GM12878 (cell line): Measurements from ENCODE around the gene ABRACL. TPM values are rescaled to one million over a fixed set of nuclear protein-coding genes. Genes with fewer than 3 reads are reported as not detected.

ENCODE experiments used
- ATAC-seq: fragments of 200-7000 bp; cut with Tn5 transposase; 3 replicates; pipeline ENCODE4 v1.9.1; 2020; ENCODE audit warnings: mild to moderate bottlenecking, moderate library complexity
- BruUV-seq: library from RNA; stranded (reverse); fragments of 400-500 nt; replicated peaks from 2 replicates; lab custom pipeline; 2021; lab: Mats Ljungman, UMichigan
- CTCF ChIA-PET: fragments of 300-600 bp; sonication (Branson Sonifier 250); formaldehyde crosslinking; extraction: SDS; loops from one replicate; lab custom pipeline; 2021; ENCODE audit warnings: inconsistent platforms; lab: Yijun Ruan, JAX
- POLR2A ChIA-PET: fragments of 350-600 bp; formaldehyde crosslinking; extraction: SDS; loops from one replicate; lab custom pipeline; 2021; ENCODE audit warnings: inconsistent platforms; lab: Charles Lee
- RAD21 ChIA-PET: fragments of 300-600 bp; sonication (Branson Sonifier 250); formaldehyde crosslinking; loops from one replicate; lab custom pipeline; 2023; ENCODE audit warnings: antibody characterized with exemption; ENCODE audit not compliant: unreplicated experiment; lab: Charles Lee
- SMC1A ChIA-PET: fragments of 300-600 bp; sonication (Branson Sonifier 250); formaldehyde crosslinking; loops from one replicate; lab custom pipeline; 2023; ENCODE audit not compliant: unreplicated experiment, uncharacterized antibody; lab: Charles Lee
- DNase-seq: peaks from one replicate; pipeline ENCODE4 v3.0.0-alpha.2; 2011; ENCODE audit warnings: low read depth, low spot score
- FAIRE-seq: peaks from 3 replicates; lab custom pipeline; 2011; peaks lifted over from hg19 to GRCh38; lab: Jason Lieb, UNC
- H2AFZ ChIP-seq: 2 replicates; pipeline ENCODE4 v1.6.0; 2011; ENCODE audit warnings: low read depth, low read length, control low read depth; ENCODE audit not compliant: control insufficient read depth
- H3K27ac ChIP-seq: 2 replicates; pipeline ENCODE4 v1.5.1; 2011; ENCODE audit warnings: control low read depth; ENCODE audit not compliant: control insufficient read depth, insufficient read depth
- H3K27me3 ChIP-seq, 2 experiments: replicated peaks in 1 of 2; 2 replicates each; pipeline versions ENCODE4 v1.6.0 to v1.6.1; 2011; ENCODE audit warnings: low read length in 1 of 2; ENCODE audit not compliant: control insufficient read depth in 2 of 2, insufficient read depth in 2 of 2
- H3K36me3 ChIP-seq, 2 experiments: 2 replicates each; pipeline ENCODE4 v1.5.1; 2011; ENCODE audit warnings: low read length in 1 of 2; ENCODE audit not compliant: control insufficient read depth in 2 of 2, insufficient read depth in 2 of 2
- H3K4me1 ChIP-seq: 2 replicates; pipeline ENCODE4 v1.6.1; 2011; ENCODE audit warnings: mild to moderate bottlenecking, low read length, moderate library complexity, mixed read lengths; ENCODE audit not compliant: control insufficient read depth, insufficient read depth
- H3K4me2 ChIP-seq: 2 replicates; pipeline ENCODE4 v1.6.0; 2011; ENCODE audit warnings: control low read depth; ENCODE audit not compliant: control insufficient read depth, insufficient read depth
- H3K4me3 ChIP-seq: fragments of 200-600 bp; sonication (generic); 2 replicates; pipeline ENCODE4 v1.5.1; 2016
- H3K79me2 ChIP-seq: 2 replicates; pipeline ENCODE4 v1.6.0; 2011; ENCODE audit warnings: low read length; ENCODE audit not compliant: control insufficient read depth, insufficient read depth
- H3K9ac ChIP-seq: 2 replicates; pipeline ENCODE4 v1.8.0; 2011; ENCODE audit warnings: low read length, control low read depth, mixed read lengths; ENCODE audit not compliant: control insufficient read depth, insufficient read depth
- H3K9me3 ChIP-seq: replicated peaks from 3 replicates; pipeline ENCODE4 v1.5.1; 2011; ENCODE audit warnings: mild to moderate bottlenecking, low read length; ENCODE audit not compliant: control insufficient read depth, insufficient read depth
- H4K20me1 ChIP-seq: 2 replicates; pipeline ENCODE4 v1.6.0; 2011; ENCODE audit not compliant: control insufficient read depth, insufficient read depth
- ATF7 ChIP-seq: fragments of 450-650 bp; IDR thresholded peaks from 2 replicates; pipeline ENCODE4 v1.6.1; 2016; ENCODE audit warnings: low read depth, mild to moderate bottlenecking
- BHLHE40 ChIP-seq, 2 experiments: fragments of 450-650 bp in 1 of 2; IDR thresholded peaks; 2 replicates each; pipeline ENCODE4 v1.6.1; 2011 to 2017; ENCODE audit warnings: low read depth in 2 of 2, borderline replicate concordance in 1 of 2, improper control_type of control experiment in 1 of 2, low read length in 1 of 2, mild to moderate bottlenecking in 1 of 2
- CEBPB ChIP-seq, 2 experiments: fragments of 150-350 bp in 1 of 2; IDR thresholded peaks; 2 replicates each; pipeline ENCODE4 v1.6.1; 2012 to 2014; ENCODE audit warnings: low read depth in 2 of 2, low read length in 2 of 2, borderline replicate concordance in 1 of 2, inconsistent platforms in 1 of 2
- CHD1 ChIP-seq: IDR thresholded peaks from 2 replicates; pipeline ENCODE4 v1.6.1; 2012; ENCODE audit warnings: low read depth, low read length, improper control_type of control experiment
- MYC ChIP-seq: IDR thresholded peaks from 2 replicates; pipeline ENCODE4 v1.6.1; 2011; ENCODE audit warnings: mild to moderate bottlenecking, low read length, moderate library complexity, inconsistent platforms; ENCODE audit not compliant: insufficient read depth, insufficient replicate concordance, insufficient read length, severe bottlenecking
- SPI1 ChIP-seq: IDR thresholded peaks from 2 replicates; pipeline ENCODE4 v1.6.1; 2011; ENCODE audit warnings: low read depth, mild to moderate bottlenecking, low read length, moderate library complexity, borderline replicate concordance; ENCODE audit not compliant: insufficient read depth
- STAT1 ChIP-seq: fragments of 450-650 bp; conservative IDR thresholded peaks from 2 replicates; pipeline ENCODE4 v1.6.1; 2014; ENCODE audit warnings: antibody characterized with exemption, mild to moderate bottlenecking
- WGBS: methylation state at CpG from one replicate; pipeline ENCODE4 v1.1.6; 2016; ENCODE audit warnings: low lambda C conversion rate; ENCODE audit not compliant: insufficient replicate concordance, insufficient coverage; ENCODE audit errors: missing lambda C conversion rate; 5-methylcytosine and 5-hydroxymethylcytosine counted together
- in situ Hi-C: fragments of 300-500 bp; cut with MboI; formaldehyde crosslinking; loops from 9 replicates; pipeline ENCODE4 v1.14.3; 2018; ENCODE audit warnings: mixed read lengths
- intact Hi-C: fragments of 100-400 bp; cut with micrococcal nuclease; formaldehyde crosslinking; loops from one replicate; pipeline ENCODE4 v1.14.2; 2022; ENCODE audit not compliant: unreplicated experiment
- polyA plus RNA-seq, 11 experiments: library from polyadenylated mRNA; depleted of rRNA in 4 of 11; unstranded in 6 of 11; stranded (reverse) in 5 of 11; fragments of >200 nt; fragmentation: Nextera tagmentation in 4 of 11; fragmentation: Illumina TruSeq in 1 of 11; extraction: Ambion mirVana in 4 of 11; extraction: Trizol in 1 of 11; gene quantifications; 1 replicate in 1 of 11; 2 replicates in 10 of 11; pipeline versions ENCODE4 v1.2.1 to v1.2.3, GENCODE V29; 2011 to 2016; ENCODE audit warnings: inconsistent platforms in 2 of 11, missing spikeins in 2 of 11, low read depth in 1 of 11
- total RNA-seq, 4 experiments: library from RNA; depleted of rRNA in 3 of 4; stranded (reverse); fragments of >200 nt in 3 of 4; fragmentation: Illumina TruSeq in 1 of 4; extraction: Trizol in 1 of 4; gene quantifications; 2 replicates each; pipeline versions ENCODE4 v1.2.1 to v1.2.3, GENCODE V29; 2013 to 2021

Gene ABRACL
- total and polyA plus RNA-seq, 10 of the 15 experiments (the other 5 are each of a cell fraction or from before 2014, with no cell fraction given), result 111 to 647 (median 192) TPM

DNA sequence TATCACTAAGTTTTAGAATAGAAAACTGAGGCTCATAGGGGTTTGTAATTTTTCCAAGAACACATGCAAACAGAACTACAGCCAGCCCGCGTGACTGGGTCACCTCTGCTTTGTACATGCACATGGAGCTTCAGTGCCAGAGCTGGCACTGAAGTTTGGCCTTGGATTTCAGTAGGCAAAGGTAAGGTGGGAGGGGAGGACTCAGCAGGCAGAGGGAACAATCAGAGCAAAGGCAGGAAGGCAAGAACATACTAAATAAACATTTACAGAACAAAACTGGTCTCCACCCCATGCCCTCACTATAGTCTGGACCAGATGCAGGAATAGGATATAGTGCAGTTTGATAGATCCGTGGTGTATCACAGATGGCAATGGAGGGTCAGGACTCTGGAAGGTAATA lies 13.6 kb upstream of the ABRACL start (continued):
- TF ChIP-seq CEBPB (IDR thresholded peaks at IDR 0.05; ENCODE audit: borderline replicate concordance in 1 of 2, low read depth in 2 of 2, low read length in 2 of 2) (no peak), STAT1 (no peak), BHLHE40 (IDR thresholded peaks at IDR 0.05; ENCODE audit: borderline replicate concordance in 1 of 2, low read depth in 2 of 2, low read length in 1 of 2) (no peak)

DNA sequence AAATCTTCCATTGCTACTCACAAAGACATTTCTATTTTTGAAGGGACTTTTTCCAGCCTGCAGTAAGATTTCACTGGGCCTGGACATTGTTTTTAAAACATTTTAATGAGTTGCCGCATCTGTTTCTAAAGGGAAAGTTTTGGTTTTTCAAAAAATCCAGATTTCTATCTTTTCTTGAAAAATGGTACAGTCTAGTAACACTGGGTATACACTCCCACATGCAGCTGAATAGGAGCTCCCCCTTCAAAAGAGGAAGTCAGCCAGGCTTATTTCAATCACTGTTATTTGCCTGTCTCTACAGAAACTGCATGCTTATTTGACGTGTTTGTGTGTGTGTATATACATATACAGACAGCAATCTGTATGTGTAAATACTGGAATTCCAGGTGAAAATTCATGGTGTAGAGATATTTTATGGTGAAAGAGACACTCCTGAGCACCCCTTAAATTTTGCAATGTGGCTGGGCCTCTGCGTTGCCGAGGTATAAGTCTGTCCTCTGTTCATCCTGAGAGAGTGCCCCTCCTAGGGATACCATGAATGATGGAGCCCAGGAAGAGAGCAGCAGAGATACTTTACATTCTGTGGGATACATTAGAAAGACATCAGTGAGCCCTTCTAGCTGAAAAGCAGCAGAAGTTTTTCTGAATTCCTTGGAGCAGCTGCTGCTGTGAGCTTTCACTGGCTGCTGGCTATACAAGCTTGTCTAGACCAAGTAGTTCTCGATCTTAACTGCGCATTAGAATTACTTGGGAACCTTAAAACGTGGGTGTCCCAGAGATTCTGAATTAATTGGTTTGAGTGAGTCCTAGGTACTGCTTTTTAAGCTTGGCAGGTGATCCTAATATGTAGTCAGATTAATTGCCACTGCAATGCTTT lies 12.0 kb upstream of the ABRACL start:
- ChIA-PET RAD21 (interaction anchor here (1.4 kb wide), 1 partner anchor 11 kb away, joined by 8 read pairs; no protein-coding TSS in a partner anchor), POLR2A (interaction anchor here (1.3 kb wide), 1 partner anchor 11 kb away, joined by 3 read pairs; no protein-coding TSS in a partner anchor), SMC1A (interaction anchor here (0.7 to 1.1 kb wide), 4 partner anchors 10 to 348 kb away, joined by 3 to 5 read pairs (median 4); no protein-coding TSS in a partner anchor), CTCF (interaction anchor here (1.2 kb wide), 1 partner anchor 26 kb away, joined by 4 read pairs; no protein-coding TSS in a partner anchor)
- no peak overlapping the region for H3K9ac ChIP-seq
- H3K36me3 ChIP-seq, result no peaks in the 10 kb centered on the region
- FAIRE-seq (peak; percentile 18), DNase-seq (no peak), ATAC-seq (peak; percentile 95)
- intact Hi-C loops, result no loop called here
- TF ChIP-seq CHD1 (peak; percentile 49; the same call in 1 of the 2 replicates), ATF7 (peak; percentile 63), MYC (no peak), SPI1 (peak; percentile 95)
- peak overlapping the region; percentile 3; the same call in 1 of the 2 replicates for H2AFZ ChIP-seq
- H3K79me2 ChIP-seq, result no peaks in the 10 kb centered on the region
- H3K4me1 ChIP-seq, result no peaks in the 10 kb centered on the region
- in situ Hi-C loops, result no loop called here
- H3K4me2 ChIP-seq, result no peak overlapping the region
- no peaks in the 10 kb centered on the region for H4K20me1 ChIP-seq
- no peak overlapping the region for H3K27ac ChIP-seq
- H3K9me3 ChIP-seq, result no peaks in the 10 kb centered on the region
- BruUV-seq, result no TSS peak
- no peaks in the 10 kb centered on the region for H3K27me3 ChIP-seq
- H3K4me3 ChIP-seq, result no peak overlapping the region
- WGBS, result 38% methylated on average over 7 of the region's 7 CpGs
